Measurements from ENCODE around the gene STK39.

DNA sequence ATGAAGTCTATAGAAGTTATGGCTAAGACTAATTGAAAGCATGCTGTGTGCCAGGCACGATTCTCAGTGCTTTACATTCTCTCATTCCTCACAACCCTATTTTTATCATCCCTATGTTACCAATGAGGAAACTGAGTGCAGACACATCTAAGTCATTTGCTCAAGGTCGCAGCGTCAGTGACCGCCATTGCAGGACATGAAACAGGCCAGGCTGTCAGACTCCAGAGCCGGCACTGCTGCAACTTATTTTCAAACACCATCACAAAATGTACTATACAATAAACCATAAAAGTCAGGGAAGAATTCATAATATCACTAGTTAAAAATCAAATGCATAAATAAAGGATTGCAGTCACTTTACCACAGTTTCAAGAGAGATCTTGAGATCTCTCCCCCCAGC lies 5.6 kb downstream of the STK39 start:
- TF ChIP-seq GATA3 (IDR thresholded peaks at IDR 0.05; ENCODE audit: low read depth, low read length) (no peak), GATA2 (IDR thresholded peaks at IDR 0.05; ENCODE audit: low read depth, low read length) (no peak)

Measured in SH-SY5Y (cell line).